Epidermal melanocyte (primary cell): ENCODE data around the gene HOXA11.

Source experiments
- DNase-seq: peaks from one replicate; pipeline ENCODE4 v3.0.0; 2011; ENCODE audit warnings: low spot score; ENCODE audit not compliant: insufficient read length

The HOXA11 gene

GRCh38 chr7:27147199-27148030, 37.6 kb downstream of the HOXA11 start, which contains the start of gene HOXA6:
Gene HOXA6 (minus strand): TSS chr7:27147774. CDS start chr7:27147749, 25 bp downstream.
- DNase-seq, result no peak

GRCh38 chr7:27146491-27147198, 38.4 kb downstream of the HOXA11 start:
- no peak for DNase-seq

GRCh38 chr7:27145914-27146412, 39.1 kb downstream of the HOXA11 start:
- no peak for DNase-seq

- DNase-seq, result no peak
Measured at GRCh38 chr7:27145165-27145913, 39.7 kb downstream of the HOXA11 start.

GRCh38 chr7:27144781-27145164, 40.3 kb downstream of the HOXA11 start:
- DNase-seq, result no peak

- DNase-seq, result no peak
Measured at GRCh38 chr7:27143950-27144780, 40.9 kb downstream of the HOXA11 start.

- DNase-seq, result peak; percentile 77
Measured at GRCh38 chr7:27143023-27143949, 41.7 kb downstream of the HOXA11 start, which contains the start of gene HOXA5. Gene HOXA5 (minus strand): TSS chr7:27143681. CDS start chr7:27143607, 74 bp downstream.

GRCh38 chr7:27142580-27143022, 42.4 kb downstream of the HOXA11 start:
- no peak for DNase-seq

GRCh38 chr7:27141923-27142579, 43.0 kb downstream of the HOXA11 start:
- no peak for DNase-seq

- no peak for DNase-seq
Measured at GRCh38 chr7:27141137-27141922, 43.7 kb downstream of the HOXA11 start.

GRCh38 chr7:27140126-27140857, 44.7 kb downstream of the HOXA11 start:
- no peak for DNase-seq

- DNase-seq, result no peak
Measured at GRCh38 chr7:27139334-27140125, 45.5 kb downstream of the HOXA11 start.

GRCh38 chr7:27138985-27139333, 46.1 kb downstream of the HOXA11 start:
- no peak for DNase-seq

- DNase-seq, result no peak
Measured at GRCh38 chr7:27138472-27138871, 46.6 kb downstream of the HOXA11 start.

- DNase-seq, result no peak
Measured at GRCh38 chr7:27137640-27138315, 47.3 kb downstream of the HOXA11 start.

GRCh38 chr7:27134392-27134791, 50.6 kb downstream of the HOXA11 start:
- DNase-seq, result no peak
